ENCODE measurements around the gene AIP. TPM values are rescaled to one million over a fixed set of nuclear protein-coding genes. Genes with fewer than 3 reads are reported as not detected.

Gene AIP
- total RNA-seq, 2 donors from 2014 or later: 64.8 to 76.9 TPM

DNA sequence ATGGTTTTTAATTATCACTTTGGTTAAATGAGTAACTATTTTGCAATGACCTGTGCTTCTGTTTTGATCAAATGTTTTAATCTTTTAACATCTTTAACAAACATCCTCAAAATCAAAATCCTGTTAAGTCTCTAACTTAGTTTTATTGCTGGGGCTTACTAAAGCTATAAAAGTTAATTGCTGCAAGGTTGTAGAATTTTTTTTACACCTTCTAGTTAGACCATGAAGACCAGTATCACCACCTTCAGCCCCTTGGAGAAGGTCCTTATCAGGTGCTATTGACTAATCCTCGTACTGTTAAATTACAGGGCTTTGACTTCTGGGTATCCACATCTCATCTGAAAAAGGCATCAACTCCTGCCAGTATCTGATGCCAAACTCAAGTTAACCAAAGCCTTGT is 52.7 kb downstream of the AIP start:
- no peak for DNase-seq (ENCODE audit: low spot score)
- Histone ChIP-seq H3K27ac (no peak overlapping the region), H3K4me1 (ENCODE audit: control insufficient read depth in 1 of 2, low read depth in 2 of 2) (no peaks in the 10 kb centered on the region), H3K4me3 (no peak overlapping the region), H3K36me3 (no peaks in the 10 kb centered on the region), H3K9me3 (no peaks in the 10 kb centered on the region), H3K27me3 (replicated peaks; ENCODE audit: insufficient read depth) (no peaks in the 10 kb centered on the region)
- ATAC-seq (ENCODE audit: insufficient number of reproducible peaks, low FRiP score, low read depth): no peak
- TF ChIP-seq, protein P1, sequence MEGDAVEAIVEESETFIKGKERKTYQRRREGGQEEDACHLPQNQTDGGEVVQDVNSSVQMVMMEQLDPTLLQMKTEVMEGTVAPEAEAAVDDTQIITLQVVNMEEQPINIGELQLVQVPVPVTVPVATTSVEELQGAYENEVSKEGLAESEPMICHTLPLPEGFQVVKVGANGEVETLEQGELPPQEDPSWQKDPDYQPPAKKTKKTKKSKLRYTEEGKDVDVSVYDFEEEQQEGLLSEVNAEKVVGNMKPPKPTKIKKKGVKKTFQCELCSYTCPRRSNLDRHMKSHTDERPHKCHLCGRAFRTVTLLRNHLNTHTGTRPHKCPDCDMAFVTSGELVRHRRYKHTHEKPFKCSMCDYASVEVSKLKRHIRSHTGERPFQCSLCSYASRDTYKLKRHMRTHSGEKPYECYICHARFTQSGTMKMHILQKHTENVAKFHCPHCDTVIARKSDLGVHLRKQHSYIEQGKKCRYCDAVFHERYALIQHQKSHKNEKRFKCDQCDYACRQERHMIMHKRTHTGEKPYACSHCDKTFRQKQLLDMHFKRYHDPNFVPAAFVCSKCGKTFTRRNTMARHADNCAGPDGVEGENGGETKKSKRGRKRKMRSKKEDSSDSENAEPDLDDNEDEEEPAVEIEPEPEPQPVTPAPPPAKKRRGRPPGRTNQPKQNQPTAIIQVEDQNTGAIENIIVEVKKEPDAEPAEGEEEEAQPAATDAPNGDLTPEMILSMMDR (IDR thresholded peaks at IDR 0.05): no peak

DNA sequence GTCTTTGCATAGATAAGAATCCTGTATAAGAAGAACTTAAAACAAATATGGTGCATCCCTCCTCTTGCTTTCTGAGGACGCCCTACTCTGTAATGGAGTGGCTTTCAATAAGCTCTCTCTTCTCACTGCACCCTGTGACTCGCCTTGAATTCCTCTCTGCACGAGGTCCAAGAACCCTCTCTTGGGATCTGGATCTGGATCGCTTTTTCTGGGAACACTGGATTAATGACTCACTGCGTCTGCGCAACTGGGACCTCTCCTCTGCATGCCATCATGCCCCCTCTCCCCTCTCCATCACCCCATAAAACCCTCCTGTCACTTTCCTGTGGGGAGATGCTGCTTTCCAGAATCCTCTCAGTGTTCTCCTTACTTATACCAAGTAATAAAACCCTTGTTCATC is 55.5 kb downstream of the AIP start:
- Histone ChIP-seq H3K27me3 (replicated peaks; ENCODE audit: insufficient read depth) (no peaks in the 10 kb centered on the region), H3K36me3 (no peaks in the 10 kb centered on the region), H3K27ac (no peak overlapping the region), H3K4me1 (ENCODE audit: control insufficient read depth in 1 of 2, low read depth in 2 of 2) (no peaks in the 10 kb centered on the region), H3K4me3 (no peak overlapping the region), H3K9me3 (no peaks in the 10 kb centered on the region)
- DNase-seq (ENCODE audit: low spot score) (no peak), ATAC-seq (ENCODE audit: insufficient number of reproducible peaks, low FRiP score, low read depth) (no peak)
- TF ChIP-seq, protein P1 (IDR thresholded peaks at IDR 0.05): no peak

GRCh38 chr11:67538823-67539505 is 56.1 kb downstream of the AIP start:
- Histone ChIP-seq H3K27ac (no peak overlapping the region), H3K36me3 (no peaks in the 10 kb centered on the region), H3K4me1 (ENCODE audit: control insufficient read depth in 1 of 2, low read depth in 2 of 2) (no peaks in the 10 kb centered on the region), H3K27me3 (replicated peaks; ENCODE audit: insufficient read depth) (no peaks in the 10 kb centered on the region), H3K9me3 (no peaks in the 10 kb centered on the region), H3K4me3 (no peak overlapping the region)
- no peak for DNase-seq (ENCODE audit: low spot score)
- ATAC-seq (ENCODE audit: insufficient number of reproducible peaks, low FRiP score, low read depth): no peak
- TF ChIP-seq, protein P1 (IDR thresholded peaks at IDR 0.05): no peak

DNA sequence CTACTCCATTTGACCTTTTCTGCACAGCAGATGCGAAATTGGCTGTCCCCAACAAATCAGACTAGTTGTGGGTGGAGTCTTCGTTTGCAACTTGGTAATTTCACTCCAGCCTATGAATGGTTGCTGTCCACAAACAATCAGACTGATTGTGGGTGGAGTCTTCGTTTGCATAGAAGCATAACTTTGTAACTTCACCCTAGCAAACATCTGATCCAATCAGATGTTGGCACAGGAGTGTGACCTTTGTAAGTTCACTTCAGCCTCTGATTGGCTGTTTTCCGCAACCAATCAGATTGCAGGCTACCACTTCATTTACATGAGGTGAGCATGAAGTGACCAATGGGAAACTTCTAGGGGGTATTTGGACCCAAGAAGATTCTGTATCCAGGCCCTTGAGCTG is 56.7 kb downstream of the AIP start:
- DNase-seq (ENCODE audit: low spot score) (no peak), ATAC-seq (ENCODE audit: insufficient number of reproducible peaks, low FRiP score, low read depth) (no peak)
- Histone ChIP-seq H3K27me3 (replicated peaks; ENCODE audit: insufficient read depth) (no peaks in the 10 kb centered on the region), H3K27ac (no peak overlapping the region), H3K4me1 (ENCODE audit: control insufficient read depth in 1 of 2, low read depth in 2 of 2) (no peaks in the 10 kb centered on the region), H3K36me3 (no peaks in the 10 kb centered on the region), H3K4me3 (no peak overlapping the region), H3K9me3 (no peaks in the 10 kb centered on the region)
- TF ChIP-seq, protein P1 (IDR thresholded peaks at IDR 0.05): no peak

Other genes starting within 250 kb of the AIP start
- gene GRK2, start 216.6 kb upstream of the AIP start, total RNA-seq: 10 to 100 TPM; 72.8 to 85.2 TPM
- 100 to 1,000 TPM in 1 of 2 donors, 10 to 100 TPM in 1; 66.6 to 101 TPM for gene ANKRD13D, start 193.7 kb upstream of the AIP start, total RNA-seq
- 10 to 100 TPM; 39.4 to 59.0 TPM for gene SSH3, start 179.5 kb upstream of the AIP start, total RNA-seq
- 100 to 1,000 TPM; 145 to 148 TPM for gene POLD4, start 129.5 kb upstream of the AIP start, total RNA-seq
- 10 to 100 TPM; 27.1 to 38.1 TPM for gene CLCF1, start 109.4 kb upstream of the AIP start, total RNA-seq
- gene RAD9A, start 91.0 kb upstream of the AIP start, total RNA-seq: 10 to 100 TPM; 15.8 to 23.0 TPM
- 10 to 100 TPM; 74.4 to 77.8 TPM for gene PPP1CA, start 81.2 kb upstream of the AIP start, total RNA-seq
- gene TBC1D10C, start 78.9 kb upstream of the AIP start, total RNA-seq: 1 to 10 TPM; 2.6 to 3.8 TPM
- gene CARNS1, start 67.3 kb upstream of the AIP start, total RNA-seq: 10 to 100 TPM in 1 of 2 donors, 1 to 10 TPM in 1; 7.9 to 10.8 TPM
- 10 to 100 TPM; 68.3 to 69.3 TPM for gene RPS6KB2, start 54.5 kb upstream of the AIP start, total RNA-seq
- 1 to 10 TPM; 4.0 to 7.2 TPM for gene PTPRCAP, start 45.3 kb upstream of the AIP start, total RNA-seq
- gene CORO1B, start 39.5 kb upstream of the AIP start, total RNA-seq: 10 to 100 TPM; 50.0 to 88.3 TPM
- not detected for gene GPR152, start 30.3 kb upstream of the AIP start, total RNA-seq
- 1 to 10 TPM; 5.3 to 5.7 TPM for gene CABP4, start 27.7 kb upstream of the AIP start, total RNA-seq
- gene TMEM134, start 13.8 kb upstream of the AIP start, total RNA-seq: 10 to 100 TPM; 66.7 to 67.7 TPM
- 10 to 100 TPM; 27.1 to 32.5 TPM for gene PITPNM1, start 22.3 kb downstream of the AIP start, total RNA-seq
- 10 to 100 TPM; 53.3 to 73.4 TPM for gene CDK2AP2, start 25.1 kb downstream of the AIP start, total RNA-seq
- not detected for gene CABP2, start 40.4 kb downstream of the AIP start, total RNA-seq
- 100 to 1,000 TPM; 272 to 744 TPM for gene GSTP1, start 100.8 kb downstream of the AIP start, total RNA-seq
- 100 to 1,000 TPM; 240 to 252 TPM for gene NDUFV1, start 123.9 kb downstream of the AIP start, total RNA-seq
- gene NUDT8, start 146.9 kb downstream of the AIP start, total RNA-seq: 1 to 10 TPM; 5.7 to 6.1 TPM
- not detected for gene TBX10, start 156.7 kb downstream of the AIP start, total RNA-seq
- not detected for gene ACY3, start 167.7 kb downstream of the AIP start, total RNA-seq
- gene ALDH3B2, start 191.6 kb downstream of the AIP start, total RNA-seq: not detected